ENCODE data around the gene BTBD19.
"Not testable (repeated sequence)": the region's sequence is repeated elsewhere in the genome, so short reads cannot be mapped to it uniquely, and the experiment has no call there.

The BTBD19 gene

GRCh38 chr1:44808063-44808937, at the start of gene BTBD19:
TSS of gene BTBD19 (plus strand) at chr1:44808523. CDS start at chr1:44808821, 298 bp downstream.
- DNase-seq: peak; percentile 76 to 85

GRCh38 chr1:44759077-44759476, 49.2 kb upstream of the BTBD19 start:
- DNase-seq: no peak

- DNase-seq: no peak
These were observed 47.4 kb upstream of the BTBD19 start for GRCh38 chr1:44760876-44761275.

GRCh38 chr1:44766421-44766820, 41.9 kb upstream of the BTBD19 start:
- not testable (repeated sequence) for DNase-seq

GRCh38 chr1:44775078-44775929, 33.0 kb upstream of the BTBD19 start, which contains the start of gene RPS8:
TSS of gene RPS8 (plus strand) at chr1:44775540. CDS start at chr1:44775597, 57 bp downstream.
- peak; percentile 89 to 90 for DNase-seq

GRCh38 chr1:44775930-44776729, 32.2 kb upstream of the BTBD19 start:
- peak; percentile 48 to 73 for DNase-seq

- no peak for DNase-seq
These were observed 31.6 kb upstream of the BTBD19 start for GRCh38 chr1:44776730-44777068.

GRCh38 chr1:44777547-44777946, 30.8 kb upstream of the BTBD19 start:
- DNase-seq: no peak

GRCh38 chr1:44777969-44778635, 30.2 kb upstream of the BTBD19 start:
- no peak for DNase-seq

- no peak for DNase-seq
These were observed 29.4 kb upstream of the BTBD19 start for GRCh38 chr1:44778705-44779576.

GRCh38 chr1:44780583-44781121, 27.7 kb upstream of the BTBD19 start:
- DNase-seq: no peak

- DNase-seq: no peak
These were observed 24.6 kb upstream of the BTBD19 start for GRCh38 chr1:44783697-44784093.

- DNase-seq: peak in 1 of 2 donors; percentile 36
These were observed 24.0 kb upstream of the BTBD19 start for GRCh38 chr1:44784094-44785028.

GRCh38 chr1:44785029-44785380, 23.3 kb upstream of the BTBD19 start:
- DNase-seq: no peak

GRCh38 chr1:44785501-44786137, 22.7 kb upstream of the BTBD19 start:
- DNase-seq: no peak

- DNase-seq: peak; percentile 76 to 81
These were observed 22.0 kb upstream of the BTBD19 start for GRCh38 chr1:44786138-44786840.

- DNase-seq: no peak
These were observed 21.4 kb upstream of the BTBD19 start for GRCh38 chr1:44786841-44787426.

GRCh38 chr1:44787506-44787905, 20.8 kb upstream of the BTBD19 start:
- no peak for DNase-seq
